GM18511 (cell line): ENCODE results near the gene TBC1D9B.
A peak's percentile ranks its signal among the peaks of the same experiment; 100 is the strongest.

ENCODE experiments used
- ATAC-seq: cut with Tn5 transposase; IDR thresholded peaks from one replicate; pipeline ENCODE4 v1.9.1; 2021; ENCODE audit warnings: mild to moderate bottlenecking, moderate library complexity; ENCODE audit not compliant: unreplicated experiment

TBC1D9B gene

DNA sequence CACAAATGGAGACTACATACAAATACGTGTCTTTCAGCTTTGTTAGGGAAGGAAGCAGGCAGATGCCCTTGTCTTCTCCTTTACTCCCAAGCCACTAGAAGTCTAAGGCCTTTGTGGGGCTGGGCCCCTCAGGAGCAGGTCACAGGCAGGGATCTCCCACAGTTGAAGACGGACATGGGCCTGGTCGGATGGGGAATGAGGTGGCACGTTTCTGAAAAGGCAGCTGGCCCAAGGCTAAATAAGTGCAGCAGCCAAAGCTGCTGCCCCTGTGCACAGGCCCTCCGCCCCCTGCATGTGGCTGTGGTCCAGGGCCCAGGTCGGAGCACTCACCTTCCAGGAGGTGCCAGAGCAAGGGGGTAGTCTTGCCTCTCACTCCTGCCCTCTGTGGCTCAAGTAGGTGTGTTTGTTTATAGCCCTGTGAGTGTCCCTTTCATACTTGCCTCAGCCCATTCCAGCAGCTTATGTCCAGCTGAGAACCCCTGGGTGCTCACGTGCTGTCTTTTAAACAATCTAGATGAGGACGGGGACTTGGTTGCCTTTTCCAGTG, 85.2 kb downstream of the TBC1D9B start:
- ATAC-seq = no peak

DNA sequence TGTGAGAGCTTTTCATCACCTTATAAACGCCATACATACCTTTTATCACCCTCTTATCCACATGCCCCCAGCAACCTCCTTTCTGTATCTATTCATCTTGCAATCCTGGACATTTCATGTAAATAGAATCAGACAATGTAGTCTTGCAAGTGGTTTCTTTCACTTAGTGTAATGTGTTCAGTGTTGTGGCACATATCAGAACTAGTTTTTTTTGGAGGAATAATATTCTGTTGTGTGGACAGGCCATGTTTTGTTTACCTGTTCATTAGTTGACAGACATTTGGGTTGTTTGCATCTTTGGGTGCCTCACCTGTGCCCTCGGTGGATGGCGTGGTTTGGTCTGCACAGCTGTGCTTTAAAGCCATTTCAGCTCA, 85.7 kb downstream of the TBC1D9B start:
- ATAC-seq = no peak

DNA sequence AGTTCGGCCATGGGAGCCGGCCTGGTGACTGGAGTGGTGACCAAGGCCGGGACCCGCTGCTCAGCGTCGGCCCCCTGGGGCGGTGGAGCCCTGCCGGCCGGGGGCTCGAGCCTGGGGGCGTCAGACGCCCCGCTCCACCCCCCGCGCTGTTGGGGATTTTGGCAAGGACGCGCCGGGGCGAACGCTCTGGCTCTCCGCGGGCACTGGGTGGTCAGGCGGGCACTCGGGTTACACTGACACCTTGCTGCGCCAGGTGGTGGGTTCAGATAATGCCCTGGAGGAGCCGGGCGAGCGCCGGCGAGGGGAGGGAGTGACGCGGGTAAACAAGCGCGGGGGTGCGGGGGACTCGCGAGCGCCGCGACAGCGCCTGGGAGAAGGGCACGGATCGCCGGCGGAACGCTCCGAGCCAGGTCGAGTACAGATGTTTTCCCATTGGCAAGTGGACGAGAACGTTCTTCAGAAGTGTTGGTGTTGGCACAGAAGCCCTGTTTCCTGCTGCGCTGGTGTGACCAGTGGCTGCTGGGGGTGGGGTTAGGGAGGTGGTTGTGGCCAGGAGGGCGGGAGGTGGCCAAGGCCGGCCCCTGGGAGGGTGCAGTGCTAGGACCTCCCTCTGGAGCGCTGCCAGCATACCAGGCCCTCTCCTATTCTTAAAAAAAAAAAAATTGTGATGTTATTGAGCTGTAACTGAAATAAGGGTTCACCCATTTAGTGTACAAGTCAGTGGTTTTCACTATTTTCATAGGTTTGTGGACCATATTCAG, 86.2 kb downstream of the TBC1D9B start:
- peak; percentile 50 for ATAC-seq

DNA sequence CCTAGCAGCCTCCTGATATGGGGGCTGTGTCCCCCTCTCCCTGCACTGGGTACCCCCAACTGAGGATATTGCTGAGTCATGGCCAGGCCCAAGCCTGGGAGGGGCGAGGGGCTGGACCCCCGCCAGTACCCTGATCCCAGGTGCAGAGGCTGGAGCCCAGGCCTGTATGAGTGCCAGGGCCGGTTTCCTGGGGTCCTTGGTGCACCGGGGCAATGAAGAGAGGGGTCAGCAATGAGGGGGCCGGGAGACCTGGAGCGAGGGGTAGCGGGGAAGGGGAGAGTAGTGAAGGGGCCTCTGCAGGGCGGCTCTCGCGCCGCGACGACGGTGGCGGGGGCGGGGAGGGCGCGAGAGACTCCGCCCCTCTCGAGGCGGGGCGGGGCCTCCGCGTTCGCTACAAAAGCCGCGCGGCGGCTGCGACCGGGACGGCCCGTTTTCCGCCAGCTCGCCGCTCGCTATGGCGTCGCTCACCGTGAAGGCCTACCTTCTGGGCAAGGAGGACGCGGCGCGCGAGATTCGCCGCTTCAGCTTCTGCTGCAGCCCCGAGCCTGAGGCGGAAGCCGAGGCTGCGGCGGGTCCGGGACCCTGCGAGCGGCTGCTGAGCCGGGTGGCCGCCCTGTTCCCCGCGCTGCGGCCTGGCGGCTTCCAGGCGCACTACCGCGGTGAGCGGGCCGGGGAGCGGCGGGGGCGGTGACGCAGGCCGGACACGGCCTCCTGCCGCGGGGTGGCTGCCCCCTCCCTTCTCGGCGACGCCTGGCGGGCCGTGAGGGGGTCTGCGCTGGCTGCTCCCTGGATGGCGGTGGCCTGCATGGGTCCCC, 87.0 kb downstream of the TBC1D9B start, which contains the start of gene SQSTM1:
TSS of gene SQSTM1 (plus strand) at position 423 of the 815 bp plus-strand sequence. CDS start at position 455, 32 bp downstream.
- ATAC-seq = peak; percentile 36

DNA sequence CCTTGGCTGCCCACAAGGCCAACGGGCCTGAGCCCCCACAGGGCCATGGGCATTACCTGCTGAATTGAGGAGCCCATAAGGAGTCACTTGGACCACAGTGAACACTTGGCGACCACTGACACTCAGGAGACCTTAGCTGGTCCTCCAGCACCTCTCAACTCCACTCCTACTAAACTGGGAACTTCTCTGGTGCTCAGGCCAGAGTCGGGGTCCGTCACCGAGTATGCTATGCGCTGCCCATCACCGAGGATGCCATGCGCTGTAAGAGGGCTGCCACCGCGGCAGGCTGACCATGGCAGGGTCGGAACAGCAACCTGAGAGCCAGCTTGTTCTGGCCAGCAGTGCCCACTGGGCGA, 87.6 kb downstream of the TBC1D9B start:
- ATAC-seq = no peak

DNA sequence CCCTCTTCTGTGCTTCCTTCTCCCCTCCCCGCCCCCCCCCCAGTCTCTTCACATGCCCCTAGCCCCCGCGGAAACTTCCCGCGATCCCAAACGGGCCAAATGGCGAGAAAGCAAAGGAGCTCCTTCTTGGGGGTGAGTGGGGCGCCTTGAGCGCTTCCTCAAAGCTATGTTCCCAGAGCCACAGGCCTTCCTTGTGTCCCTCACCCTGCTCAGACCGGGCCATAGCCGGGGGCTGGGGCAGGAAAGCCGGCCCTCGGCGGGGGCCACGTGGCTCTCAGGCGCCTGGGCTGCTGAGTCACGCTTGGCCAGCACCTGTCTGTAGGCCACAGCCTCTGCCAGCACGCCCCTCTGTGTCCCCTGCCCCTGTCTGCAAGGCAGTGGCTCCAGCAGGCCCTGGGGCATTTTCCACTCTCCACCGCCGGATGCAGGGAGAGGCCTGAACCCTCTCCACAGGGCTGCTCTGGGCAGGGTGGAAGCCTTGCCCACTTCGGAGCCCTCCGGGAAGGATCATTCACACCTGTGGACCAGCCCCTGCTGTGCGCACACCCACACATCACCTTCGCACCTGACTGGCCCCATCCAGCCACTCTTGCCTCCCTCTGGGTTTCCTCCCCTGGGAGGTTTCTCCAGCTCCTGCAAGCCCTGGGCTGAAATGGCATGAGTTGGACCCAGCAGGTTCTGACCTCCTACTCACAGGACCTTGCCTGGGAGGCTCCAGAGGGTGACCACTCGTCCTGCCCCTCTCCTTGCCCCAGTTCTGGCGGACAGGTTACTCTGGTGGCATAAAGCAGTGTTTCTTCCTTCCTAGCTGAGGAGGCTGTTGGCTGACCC, 88.2 kb downstream of the TBC1D9B start:
- peak; percentile 33 for ATAC-seq

DNA sequence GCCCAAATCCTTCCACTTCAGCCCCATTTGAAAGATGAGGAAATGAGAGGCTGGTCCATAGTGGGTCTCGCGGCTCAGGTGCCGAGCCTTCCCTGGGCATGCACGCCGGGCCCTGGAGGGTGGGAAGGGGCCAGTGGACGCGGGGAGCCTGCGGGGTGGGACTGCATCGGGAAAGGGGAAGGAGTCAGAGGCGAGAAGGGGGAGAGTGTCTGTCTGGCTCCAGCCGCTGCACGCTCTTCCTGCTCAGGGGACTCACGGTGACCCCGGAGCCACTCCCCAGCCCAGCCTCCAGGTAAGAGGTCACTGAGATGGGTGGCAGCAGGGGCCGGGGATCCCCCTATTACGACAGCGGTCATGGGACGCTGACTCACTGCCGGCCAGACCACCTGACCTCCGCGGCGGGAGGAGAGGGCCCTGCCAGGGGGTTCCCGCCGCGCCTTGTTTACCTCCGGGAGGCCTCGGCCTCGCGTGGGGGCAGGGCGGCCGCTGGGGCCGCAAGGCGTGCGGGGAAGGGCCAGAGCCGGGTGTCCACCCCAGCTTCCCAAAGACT, 88.9 kb downstream of the TBC1D9B start:
- peak; percentile 71 for ATAC-seq

DNA sequence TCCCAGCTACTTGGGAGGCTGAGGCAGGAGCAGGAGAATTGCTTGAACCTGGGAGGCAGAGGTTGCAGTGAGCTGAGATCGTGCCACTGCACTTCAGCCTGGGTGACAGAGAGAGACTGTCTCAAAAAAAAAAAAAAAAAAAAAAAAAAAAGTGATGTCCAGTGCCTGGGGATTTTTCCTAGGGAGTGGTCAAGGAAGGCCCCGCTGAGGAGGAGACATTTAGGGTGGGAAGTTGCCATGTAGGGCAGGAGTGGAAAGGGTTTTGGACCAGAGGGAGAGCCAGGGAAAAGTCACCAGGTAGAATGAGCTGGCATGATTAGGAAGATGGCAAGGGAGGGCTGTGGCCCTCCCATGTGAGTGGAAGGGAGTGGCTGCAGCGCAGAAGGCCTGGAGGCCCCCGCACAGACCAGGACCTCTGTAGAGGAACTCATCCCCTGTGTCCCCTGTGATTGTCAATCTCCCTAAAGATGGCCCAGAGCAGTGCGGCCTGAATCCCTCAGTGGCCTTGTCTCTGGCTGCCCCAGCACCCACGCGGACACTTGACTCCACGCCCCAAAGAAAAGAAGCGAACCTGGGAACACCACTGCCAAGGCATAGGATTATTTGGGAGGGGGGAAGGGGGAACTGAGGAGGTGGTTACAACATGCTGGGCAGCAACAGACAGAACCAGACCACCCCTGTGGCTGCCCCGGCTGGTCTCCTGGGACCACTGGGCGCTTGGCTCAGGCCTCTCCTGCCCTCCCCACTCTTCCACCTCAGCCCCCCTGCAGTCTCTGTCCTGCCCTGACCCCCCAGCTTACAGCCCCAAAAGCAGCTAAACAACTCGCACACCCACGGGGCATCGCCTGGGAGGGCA, 89.6 kb downstream of the TBC1D9B start:
- no peak for ATAC-seq

DNA sequence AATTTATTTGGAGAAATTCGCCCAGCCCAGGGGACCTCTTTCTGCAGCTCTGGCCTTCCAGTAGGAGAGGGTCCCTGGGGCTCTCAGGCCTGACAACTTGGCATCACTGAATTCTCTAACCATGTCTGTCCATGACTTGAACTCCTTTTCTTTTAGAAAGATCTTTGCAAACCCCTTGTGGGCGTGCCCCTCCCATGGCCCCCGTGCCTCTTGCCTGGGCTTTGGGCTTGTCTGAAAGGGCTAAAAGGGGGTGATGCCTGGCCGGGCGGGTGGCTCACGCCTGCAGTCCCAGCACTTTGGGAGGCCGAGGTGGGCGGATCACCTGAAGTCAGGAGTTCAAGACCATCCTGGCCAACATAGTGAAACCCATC, 90.2 kb downstream of the TBC1D9B start:
- ATAC-seq = no peak

DNA sequence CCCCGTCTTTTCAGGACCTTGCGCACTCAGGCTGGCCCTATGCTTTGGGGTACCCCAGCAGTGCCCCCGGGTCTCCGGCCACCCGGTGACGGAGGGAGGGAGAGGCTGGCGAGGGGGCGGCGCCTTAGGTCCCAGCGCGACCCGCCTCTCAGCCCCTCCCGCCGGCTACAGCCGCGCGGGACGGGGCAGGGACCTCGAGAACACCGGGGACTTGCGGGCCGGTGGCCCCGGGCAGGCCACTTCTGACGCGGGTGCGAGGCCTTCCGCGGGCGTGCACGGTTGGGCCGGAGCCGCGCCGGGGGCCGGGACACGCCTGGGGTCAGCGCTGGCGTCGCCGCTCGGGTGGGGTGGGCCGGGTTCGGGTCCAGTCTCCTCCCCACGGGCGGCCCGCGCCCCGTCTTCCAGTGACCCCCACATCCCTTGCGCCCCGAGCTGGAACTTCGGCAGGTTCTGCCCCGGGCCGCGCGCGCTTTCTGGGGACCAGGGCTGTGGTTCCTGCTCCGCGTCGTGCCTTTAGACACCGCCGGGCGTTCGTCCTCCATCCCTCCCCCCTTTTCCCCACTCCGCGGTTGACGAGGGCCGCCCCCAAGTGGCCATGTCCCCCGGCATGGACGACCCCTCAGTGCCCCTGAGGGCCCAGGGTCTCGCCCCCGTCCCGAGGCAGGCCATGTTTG, 90.8 kb downstream of the TBC1D9B start:
- ATAC-seq = no peak

DNA sequence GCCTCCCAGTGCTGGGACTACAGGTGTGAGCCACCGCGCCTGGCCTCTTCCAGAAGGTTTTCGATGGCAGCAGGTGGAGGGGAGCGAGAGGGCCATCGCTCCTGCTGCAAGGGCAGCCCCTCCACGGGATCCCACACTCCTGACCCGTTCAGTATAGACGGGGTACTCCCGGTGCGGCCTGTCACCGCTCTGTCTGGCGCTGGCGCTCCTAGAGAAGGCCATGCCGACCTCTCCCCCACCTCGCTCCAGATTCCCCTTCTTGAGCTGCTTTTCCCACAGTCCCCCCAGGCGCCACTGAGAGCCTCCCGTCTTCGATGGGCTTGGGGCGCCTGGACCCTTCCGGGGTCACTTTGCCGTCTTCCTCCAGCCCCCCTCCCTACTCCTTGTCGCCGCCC, 91.3 kb downstream of the TBC1D9B start:
- no peak for ATAC-seq

DNA sequence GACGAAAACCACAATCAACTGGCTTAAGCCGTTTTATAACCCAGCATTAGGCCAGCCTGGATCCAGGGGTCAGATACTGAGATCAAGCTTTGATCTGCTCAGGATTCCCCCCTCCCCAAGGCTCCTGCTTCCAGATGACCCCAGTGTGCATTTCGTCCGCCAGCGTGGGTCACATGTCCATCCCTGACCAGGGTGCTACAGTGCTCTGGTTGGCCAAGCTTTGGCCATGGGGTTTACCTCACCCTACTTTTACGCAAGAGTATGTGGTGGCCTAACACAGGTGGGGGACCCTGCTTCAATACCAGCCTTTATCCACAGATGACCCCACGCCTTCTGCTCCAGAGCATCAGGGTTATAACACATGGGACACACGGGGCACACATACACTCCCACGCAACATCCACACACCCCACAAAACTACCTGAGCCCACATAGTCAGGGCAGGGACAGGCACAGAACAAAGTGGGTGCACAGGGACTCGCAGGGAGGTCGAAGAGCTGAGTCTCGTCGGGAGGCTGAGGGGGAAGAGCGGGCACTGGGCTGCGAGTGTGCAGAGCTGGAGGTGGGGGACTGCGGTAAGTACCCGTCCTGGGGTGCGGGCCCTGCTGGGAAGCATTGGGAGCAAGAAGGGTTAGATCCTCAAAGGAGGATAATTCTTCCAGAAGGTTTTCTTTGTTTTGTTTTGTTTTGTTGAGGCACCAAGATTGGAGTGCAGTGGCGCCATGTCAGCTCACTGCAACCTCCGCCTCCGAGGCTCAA, 92.0 kb downstream of the TBC1D9B start:
- ATAC-seq = no peak

DNA sequence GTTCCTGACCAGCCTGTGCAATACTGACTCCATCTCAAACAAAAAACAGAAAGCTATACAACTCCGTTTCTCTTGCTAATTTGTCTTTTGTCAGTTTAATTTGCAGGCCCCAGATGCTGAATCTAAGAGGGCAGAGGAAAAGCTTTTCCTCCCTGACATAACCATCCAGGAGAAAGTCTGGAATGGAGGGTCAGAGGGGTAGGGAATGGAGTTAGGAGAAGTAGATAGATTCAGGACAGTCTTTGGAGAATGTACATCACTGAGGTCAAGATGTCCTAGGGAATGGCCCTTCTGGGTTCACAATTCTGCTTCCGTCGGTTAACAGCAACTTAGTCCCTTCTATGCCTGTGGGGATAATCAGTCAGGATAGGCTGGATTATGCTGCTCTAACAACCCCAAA, 93.6 kb downstream of the TBC1D9B start:
- ATAC-seq = no peak

DNA sequence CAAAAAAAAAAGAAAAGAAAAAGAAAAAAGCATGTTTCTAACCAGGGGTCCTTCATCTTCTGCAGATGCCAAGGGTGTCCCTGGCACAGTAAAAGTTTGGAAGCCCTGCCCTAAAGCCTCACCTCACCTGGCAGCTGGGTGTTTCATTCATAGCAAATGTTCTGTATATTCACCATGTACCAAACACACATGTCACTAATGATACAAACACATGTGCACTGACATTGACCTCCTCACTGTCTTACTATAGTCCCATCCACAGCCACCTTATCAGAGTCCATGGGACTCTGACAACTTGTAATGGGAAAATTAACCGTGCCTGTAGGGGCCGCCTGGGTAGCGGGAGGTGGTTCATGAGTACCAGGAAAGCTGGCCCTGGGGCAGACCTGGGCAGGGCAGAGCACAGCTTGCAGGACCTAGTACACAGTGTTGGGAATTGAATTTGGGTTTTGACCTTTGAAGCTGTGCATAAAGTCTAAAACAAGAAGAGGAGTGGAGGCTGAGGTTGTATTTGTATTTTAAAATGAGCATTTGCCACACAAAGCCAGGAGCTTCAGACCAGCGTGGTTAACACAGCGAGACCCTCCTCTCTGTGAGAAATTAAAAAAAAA, 94.6 kb downstream of the TBC1D9B start:
- ATAC-seq = no peak

DNA sequence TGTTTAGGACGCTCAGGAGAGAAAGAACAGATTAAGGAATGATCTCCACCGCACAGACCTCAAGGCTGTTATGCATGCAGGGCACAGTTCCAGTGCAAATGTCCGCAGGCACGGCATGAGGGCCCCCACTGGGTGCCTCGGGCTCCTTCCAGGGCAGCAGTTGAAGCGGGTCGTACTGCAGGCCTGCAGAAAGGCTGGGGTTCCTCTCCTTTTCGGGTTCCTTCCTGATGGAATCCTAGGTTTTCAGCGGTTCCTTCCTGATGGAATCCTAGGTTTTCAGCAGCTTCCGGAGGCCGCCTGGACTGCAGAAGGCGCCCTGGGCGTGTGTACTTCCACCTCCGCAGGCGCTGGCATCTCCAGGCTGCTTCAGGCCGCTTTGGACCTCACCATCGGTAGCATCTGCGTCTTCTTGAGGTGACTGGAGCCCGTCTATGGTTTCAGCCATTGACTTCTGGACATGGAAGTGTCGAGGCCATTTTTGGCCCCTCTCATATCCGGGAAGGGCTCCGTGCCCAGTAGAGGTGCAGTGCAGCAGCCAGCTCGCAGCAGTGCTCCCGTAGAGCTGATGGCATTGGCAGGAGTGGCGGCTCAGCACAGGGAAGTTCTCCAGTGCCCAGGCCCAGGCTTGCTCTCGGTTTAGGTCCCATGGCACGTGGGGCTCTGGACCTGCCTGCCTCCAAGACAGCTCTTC, 95.4 kb downstream of the TBC1D9B start:
- no peak for ATAC-seq
